ENCODE measurements around the gene CHRNA9. TPM values are rescaled to one million over a fixed set of nuclear protein-coding genes. Genes with fewer than 3 reads are reported as not detected.
A peak's percentile ranks its signal among the peaks of the same experiment; 100 is the strongest.

The CHRNA9 gene
- total and polyA plus RNA-seq, 8 donors = 0.31 TPM; not detected in 7

- TF ChIP-seq, protein P1, sequence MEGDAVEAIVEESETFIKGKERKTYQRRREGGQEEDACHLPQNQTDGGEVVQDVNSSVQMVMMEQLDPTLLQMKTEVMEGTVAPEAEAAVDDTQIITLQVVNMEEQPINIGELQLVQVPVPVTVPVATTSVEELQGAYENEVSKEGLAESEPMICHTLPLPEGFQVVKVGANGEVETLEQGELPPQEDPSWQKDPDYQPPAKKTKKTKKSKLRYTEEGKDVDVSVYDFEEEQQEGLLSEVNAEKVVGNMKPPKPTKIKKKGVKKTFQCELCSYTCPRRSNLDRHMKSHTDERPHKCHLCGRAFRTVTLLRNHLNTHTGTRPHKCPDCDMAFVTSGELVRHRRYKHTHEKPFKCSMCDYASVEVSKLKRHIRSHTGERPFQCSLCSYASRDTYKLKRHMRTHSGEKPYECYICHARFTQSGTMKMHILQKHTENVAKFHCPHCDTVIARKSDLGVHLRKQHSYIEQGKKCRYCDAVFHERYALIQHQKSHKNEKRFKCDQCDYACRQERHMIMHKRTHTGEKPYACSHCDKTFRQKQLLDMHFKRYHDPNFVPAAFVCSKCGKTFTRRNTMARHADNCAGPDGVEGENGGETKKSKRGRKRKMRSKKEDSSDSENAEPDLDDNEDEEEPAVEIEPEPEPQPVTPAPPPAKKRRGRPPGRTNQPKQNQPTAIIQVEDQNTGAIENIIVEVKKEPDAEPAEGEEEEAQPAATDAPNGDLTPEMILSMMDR (IDR thresholded peaks at IDR 0.05) = peak in 1 of 7 experiments; percentile 39
- TF ChIP-seq POLR2AphosphoS5 (IDR thresholded peaks at IDR 0.05) = no peak
- Histone ChIP-seq H3K4me1 (no peaks in the 10 kb centered on the region), H3K27me3 (no peaks in the 10 kb centered on the region), H3K9me3 (no peaks in the 10 kb centered on the region), H3K27ac (no peak overlapping the region), H3K4me3 (no peak overlapping the region), H3K36me3 (no peaks in the 10 kb centered on the region)
- intact Hi-C loops (cut with DNase I; ENCODE audit: low total_unique reads) = no loop called here
- peak in 1 of 2 donors; percentile 62 for DNase-seq
- 45 to 59% (median 52%) methylated on average over 3 of the region's 3 CpGs for WGBS, 5 donors
Observed at GRCh38 chr4:40369437-40370274, 34.5 kb downstream of the CHRNA9 start.

DNA sequence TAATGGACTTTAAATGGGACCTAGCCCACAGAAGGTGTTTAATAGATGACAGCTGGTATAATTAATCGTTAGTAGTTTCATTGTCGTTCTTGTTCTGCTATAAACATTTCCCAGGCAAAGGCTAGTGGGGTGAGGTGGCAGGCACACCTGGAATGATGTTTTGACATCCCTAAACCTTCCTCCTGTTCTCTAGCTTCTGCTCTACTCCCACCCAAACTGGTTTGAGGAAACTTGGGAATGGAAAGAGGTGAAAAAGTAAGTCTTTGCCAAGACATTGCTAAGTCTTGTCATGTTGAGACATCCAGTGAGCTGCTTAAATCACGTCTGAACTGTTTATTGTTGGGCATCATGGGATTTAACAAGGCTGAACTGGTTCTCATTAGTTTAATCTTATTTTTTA, 37.5 kb downstream of the CHRNA9 start:
- TF ChIP-seq POLR2A (IDR thresholded peaks at IDR 0.05) (no peak), EP300 (IDR thresholded peaks at IDR 0.05) (no peak), POLR2AphosphoS5 (IDR thresholded peaks at IDR 0.05) (no peak)
- TF ChIP-seq, protein P1 (IDR thresholded peaks at IDR 0.05) = no peak
- no peaks in the 10 kb centered on the region for H3K4me1 ChIP-seq
- intact Hi-C loops (cut with DNase I; ENCODE audit: low total_unique reads) = no loop called here
- no peak overlapping the region for H3K4me3 ChIP-seq
- H3K9me3 ChIP-seq = no peaks in the 10 kb centered on the region
- no peak overlapping the region for H3K27ac ChIP-seq
- no peaks in the 10 kb centered on the region for H3K27me3 ChIP-seq
- no peaks in the 10 kb centered on the region for H3K36me3 ChIP-seq
- WGBS, 5 donors = 62 to 77% (median 71%) methylated on average over 3 of the region's 3 CpGs
- DNase-seq = no peak

GRCh38 chr4:40373636-40374035, 38.5 kb downstream of the CHRNA9 start:
- Histone ChIP-seq H3K9me3 (no peaks in the 10 kb centered on the region), H3K4me1 (no peaks in the 10 kb centered on the region)
- intact Hi-C loops (cut with DNase I; ENCODE audit: low total_unique reads) = no loop called here

DNA sequence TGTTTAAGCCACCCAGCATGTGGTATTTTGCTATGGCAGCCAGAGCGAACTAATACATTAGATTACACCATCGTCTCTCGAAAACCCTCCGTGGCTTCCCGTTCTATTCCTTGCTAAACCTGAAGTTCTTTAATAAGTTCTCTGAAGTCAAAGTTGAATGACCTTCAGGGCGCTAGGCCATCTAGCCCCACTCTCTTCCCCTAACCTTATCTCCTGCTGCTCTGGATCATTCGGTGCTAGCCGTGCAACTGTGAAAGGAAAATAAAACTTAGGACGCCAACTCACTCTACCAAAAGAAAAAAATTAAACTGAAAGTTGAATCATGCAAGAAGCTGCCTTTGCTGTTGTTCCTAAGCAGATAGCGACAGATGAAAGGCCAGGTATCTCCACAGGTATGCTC, 40.0 kb downstream of the CHRNA9 start:
- WGBS, 5 donors = 84 to 89% (median 85%) methylated on average over 10 of the region's 10 CpGs
- no peak overlapping the region for H3K27ac ChIP-seq

More at GRCh38 chr4:40373636-40374035, 38.5 kb downstream of the CHRNA9 start:
- WGBS, 5 donors = 89 to 95% (median 94%) methylated on average over 3 of the region's 3 CpGs
- TF ChIP-seq, protein P1 (IDR thresholded peaks at IDR 0.05) = no peak
- TF ChIP-seq EP300 (IDR thresholded peaks at IDR 0.05) = no peak
- TF ChIP-seq POLR2A (IDR thresholded peaks at IDR 0.05) = no peak
- no peak for TF ChIP-seq POLR2AphosphoS5 (IDR thresholded peaks at IDR 0.05)
- H3K36me3 ChIP-seq = no peaks in the 10 kb centered on the region
- H3K4me3 ChIP-seq = no peak overlapping the region
- H3K27ac ChIP-seq = no peak overlapping the region
- no peak for DNase-seq
- no peaks in the 10 kb centered on the region for H3K27me3 ChIP-seq

More for the DNA sequence above, 40.0 kb downstream of the CHRNA9 start:
- Histone ChIP-seq H3K9me3 (no peaks in the 10 kb centered on the region), H3K4me1 (no peaks in the 10 kb centered on the region), H3K4me3 (no peak overlapping the region), H3K36me3 (no peaks in the 10 kb centered on the region), H3K27me3 (no peaks in the 10 kb centered on the region)
- DNase-seq = no peak
- TF ChIP-seq, protein P1 (IDR thresholded peaks at IDR 0.05) = no peak
- TF ChIP-seq POLR2A (IDR thresholded peaks at IDR 0.05) = no peak
- no peak for TF ChIP-seq POLR2AphosphoS5 (IDR thresholded peaks at IDR 0.05)
- no peak for TF ChIP-seq EP300 (IDR thresholded peaks at IDR 0.05)
- intact Hi-C loops (cut with DNase I; ENCODE audit: low total_unique reads) = no loop called here

Data from stomach (tissue), 9 donors.